ENCODE data around the gene BMP6.
"Not testable (repeated sequence)": the region's sequence is repeated elsewhere in the genome, so short reads cannot be mapped to it uniquely, and the experiment has no call there.

BMP6 gene

DNA sequence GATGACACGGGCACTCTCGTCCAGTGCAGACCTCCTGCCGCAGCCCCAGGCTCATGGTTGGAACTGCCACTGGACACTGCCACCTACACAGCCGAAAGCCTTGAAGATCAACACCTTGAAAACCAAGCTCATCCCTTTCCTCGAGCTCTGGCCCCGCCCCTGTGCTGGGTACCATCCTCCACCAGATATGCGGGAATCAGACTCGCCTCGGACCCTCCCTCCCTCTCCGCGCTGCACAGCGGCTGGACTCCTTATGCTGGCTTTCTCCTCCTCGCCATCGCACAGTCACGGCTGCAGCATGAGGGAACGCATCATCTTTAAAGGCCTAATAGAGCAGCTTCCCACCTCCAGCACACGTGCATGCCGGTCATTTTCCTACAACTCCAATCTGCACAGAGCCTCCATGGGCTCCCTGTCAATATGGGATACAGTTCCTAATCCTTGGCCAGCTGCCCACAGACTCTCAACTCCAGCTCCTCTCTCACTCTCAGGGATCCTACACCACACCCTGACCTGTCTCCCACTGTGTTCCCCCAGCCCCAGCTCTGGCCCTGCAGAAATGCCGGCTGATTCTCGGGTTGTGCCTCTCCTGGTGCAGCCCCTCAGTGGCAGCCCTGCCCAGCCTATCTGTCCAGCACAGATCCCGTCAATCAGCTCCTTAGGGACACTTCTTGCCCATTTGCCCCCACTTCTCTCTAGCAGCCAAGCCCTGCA is 161.5 kb downstream of the BMP6 start:
- no peak for DNase-seq (ENCODE audit: low spot score)

GRCh38 chr6:7888587-7889357 is 162.9 kb downstream of the BMP6 start:
- DNase-seq (ENCODE audit: low spot score), result no peak

GRCh38 chr6:7891078-7891872 is 165.4 kb downstream of the BMP6 start:
- DNase-seq (ENCODE audit: low spot score), result no peak

- not testable (repeated sequence) for DNase-seq (ENCODE audit: low spot score)
Measured at GRCh38 chr6:7892367-7892766, 166.5 kb downstream of the BMP6 start.

DNA sequence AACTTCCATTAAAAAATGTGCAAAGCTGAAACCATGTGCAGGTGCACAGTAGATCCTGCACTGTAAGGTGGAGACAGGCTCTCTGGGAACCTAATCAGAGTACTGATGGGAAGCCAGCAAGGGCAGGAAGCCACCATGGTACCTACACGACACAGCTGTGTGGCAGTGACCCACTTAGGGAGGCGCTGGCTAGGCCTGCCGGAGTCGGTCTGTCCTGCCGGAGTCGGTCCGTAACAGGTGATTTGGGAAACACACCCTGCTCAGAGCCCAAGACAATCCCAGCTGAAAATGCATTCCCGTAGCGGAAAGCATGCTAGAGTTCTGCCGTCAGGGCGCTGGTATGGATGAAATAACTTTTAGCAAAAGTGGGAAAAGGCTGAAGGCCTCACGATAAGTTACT is 167.4 kb downstream of the BMP6 start:
- no peak for DNase-seq (ENCODE audit: low spot score)

GRCh38 chr6:7894262-7895124 is 168.6 kb downstream of the BMP6 start:
- DNase-seq (ENCODE audit: low spot score), result no peak

GRCh38 chr6:7895125-7895423 is 169.2 kb downstream of the BMP6 start:
- DNase-seq (ENCODE audit: low spot score), result no peak

GRCh38 chr6:7896465-7896987 is 170.6 kb downstream of the BMP6 start:
- no peak for DNase-seq (ENCODE audit: low spot score)

DNA sequence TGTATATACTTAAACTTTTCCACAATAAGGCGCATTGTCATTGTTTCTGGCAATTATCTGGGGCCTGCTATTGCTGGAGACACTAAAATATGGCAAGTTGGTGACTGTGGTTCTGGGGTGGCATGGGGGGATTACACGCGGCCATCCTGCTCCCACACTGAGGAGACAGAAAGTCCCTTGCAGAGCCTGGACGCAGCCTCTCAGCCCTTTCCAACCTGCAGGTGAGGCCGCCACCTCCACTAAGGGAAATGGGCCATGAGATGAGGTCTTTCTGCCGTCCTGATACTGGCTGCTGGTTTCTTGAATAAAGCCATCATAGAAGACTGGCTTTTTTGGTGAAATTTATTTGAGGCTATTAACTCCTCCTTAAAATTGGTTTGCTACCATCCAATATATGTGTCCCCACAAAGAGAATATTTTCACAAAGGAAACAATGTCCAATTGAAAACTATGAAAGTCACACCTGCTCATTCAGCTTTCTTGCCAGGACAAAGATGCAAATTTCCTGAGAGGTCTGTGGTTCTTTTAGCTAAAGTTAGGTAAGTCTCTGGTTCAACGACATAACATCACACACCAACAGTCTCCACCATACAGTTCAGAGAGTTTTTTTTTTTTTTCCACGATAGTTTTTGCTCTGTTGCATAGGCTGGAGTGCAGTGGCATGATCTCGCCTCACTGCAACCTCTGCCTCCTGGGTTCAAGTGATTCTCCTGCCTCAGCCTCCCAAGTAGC is 171.7 kb downstream of the BMP6 start:
- DNase-seq (ENCODE audit: low spot score), result no peak

GRCh38 chr6:7898193-7898586 is 172.3 kb downstream of the BMP6 start:
- DNase-seq (ENCODE audit: low spot score), result not testable (repeated sequence)

- DNase-seq (ENCODE audit: low spot score), result peak; percentile 20
Measured at GRCh38 chr6:7899101-7899888, 173.4 kb downstream of the BMP6 start.

DNA sequence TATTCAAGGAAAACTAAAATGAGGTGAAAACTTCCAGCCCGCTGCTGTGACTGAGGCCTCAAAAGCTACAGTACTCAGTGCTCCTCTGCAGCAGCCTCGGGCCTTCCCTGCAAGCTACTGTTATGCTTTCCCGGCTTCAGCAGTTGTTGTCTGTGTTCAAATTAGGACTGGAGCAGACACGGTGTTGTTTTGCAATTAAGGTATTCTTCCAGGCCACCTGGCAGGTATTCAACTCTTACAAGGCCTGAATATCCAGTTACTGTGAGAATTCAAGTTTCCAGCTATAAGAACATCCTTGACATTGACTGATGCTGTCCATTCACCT is 174.0 kb downstream of the BMP6 start:
- no peak for DNase-seq (ENCODE audit: low spot score)

GRCh38 chr6:7900621-7901020 is 174.7 kb downstream of the BMP6 start:
- DNase-seq (ENCODE audit: low spot score), result no peak

DNA sequence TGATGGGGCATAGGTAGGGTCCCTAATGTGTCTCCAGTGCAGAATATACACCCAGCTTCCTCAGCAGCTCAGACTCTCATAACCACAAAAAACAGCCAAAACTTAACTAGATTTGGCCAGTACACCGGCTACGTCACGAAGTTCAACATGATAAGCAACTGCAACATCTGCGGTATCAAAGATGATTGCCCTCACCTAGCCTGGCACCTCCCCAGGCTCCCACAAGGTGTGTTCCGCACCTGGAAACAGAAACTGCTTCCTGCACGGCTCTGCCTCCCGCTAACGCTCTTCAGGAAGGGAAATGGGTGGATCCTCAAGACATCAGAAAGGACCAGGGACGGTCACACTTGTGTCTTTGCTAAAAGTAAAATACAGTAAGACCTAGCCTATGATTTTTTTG is 175.2 kb downstream of the BMP6 start:
- no peak for DNase-seq (ENCODE audit: low spot score)

DNA sequence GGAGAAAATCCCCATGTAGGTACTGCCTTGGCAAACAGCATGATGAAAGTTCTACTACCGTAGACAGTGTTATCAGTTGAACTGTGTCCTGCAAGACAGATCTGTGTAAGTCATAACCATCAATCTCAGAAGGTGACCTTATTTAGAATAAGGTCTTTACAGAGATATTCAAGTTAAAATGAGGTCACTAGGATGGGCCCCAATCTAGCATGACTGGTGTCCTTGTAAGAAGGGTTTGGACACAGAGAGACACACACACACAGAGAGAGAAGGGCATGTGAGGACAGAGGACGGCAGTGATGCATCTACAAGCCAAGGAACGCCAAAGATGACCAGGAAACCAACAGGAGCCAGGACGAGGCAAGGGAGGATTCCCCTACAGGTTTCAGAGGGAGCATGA is 175.9 kb downstream of the BMP6 start:
- DNase-seq (ENCODE audit: low spot score), result no peak

GRCh38 chr6:7902221-7902620 is 176.3 kb downstream of the BMP6 start:
- DNase-seq (ENCODE audit: low spot score), result no peak

DNA sequence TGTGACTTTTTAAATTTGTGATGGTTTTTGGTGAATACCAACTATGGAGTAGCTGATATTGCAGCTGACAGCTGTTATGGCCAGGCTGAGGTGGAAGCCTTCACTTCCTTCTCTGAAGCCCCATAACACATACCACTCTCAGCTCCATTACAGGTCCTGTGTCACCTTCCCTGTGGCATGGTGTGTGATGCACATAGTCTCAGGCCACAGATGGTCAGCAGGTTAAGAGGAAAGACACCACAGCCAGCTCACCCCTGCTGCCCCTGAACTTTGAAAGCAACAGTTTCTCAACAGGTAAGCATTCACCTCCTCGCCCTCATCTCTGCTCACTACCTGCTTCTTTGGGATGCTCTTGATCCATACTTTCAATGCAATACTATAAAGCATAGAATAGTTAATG is 177.0 kb downstream of the BMP6 start:
- DNase-seq (ENCODE audit: low spot score), result no peak

DNA sequence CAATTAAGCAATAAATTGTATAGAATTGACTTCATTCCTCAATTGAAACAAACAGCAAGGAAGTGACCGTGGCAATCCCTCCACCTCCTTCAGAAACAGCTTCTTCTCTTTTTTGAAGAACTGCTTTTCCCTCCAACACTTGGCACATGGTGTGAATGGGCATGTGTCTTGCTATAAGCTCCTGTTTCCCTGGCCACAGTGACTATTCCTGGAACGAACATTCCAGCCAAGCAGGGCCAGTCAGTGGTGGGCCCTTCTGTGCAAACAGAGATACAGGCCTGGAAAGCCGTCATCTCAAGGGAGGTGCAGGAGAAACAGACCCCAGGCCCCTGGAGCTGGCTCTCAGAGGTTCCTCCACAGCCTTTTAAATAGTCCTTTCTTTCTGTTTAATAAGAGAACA is 177.8 kb downstream of the BMP6 start:
- DNase-seq (ENCODE audit: low spot score), result no peak

GRCh38 chr6:7904654-7905319 is 178.9 kb downstream of the BMP6 start:
- no peak for DNase-seq (ENCODE audit: low spot score)

DNA sequence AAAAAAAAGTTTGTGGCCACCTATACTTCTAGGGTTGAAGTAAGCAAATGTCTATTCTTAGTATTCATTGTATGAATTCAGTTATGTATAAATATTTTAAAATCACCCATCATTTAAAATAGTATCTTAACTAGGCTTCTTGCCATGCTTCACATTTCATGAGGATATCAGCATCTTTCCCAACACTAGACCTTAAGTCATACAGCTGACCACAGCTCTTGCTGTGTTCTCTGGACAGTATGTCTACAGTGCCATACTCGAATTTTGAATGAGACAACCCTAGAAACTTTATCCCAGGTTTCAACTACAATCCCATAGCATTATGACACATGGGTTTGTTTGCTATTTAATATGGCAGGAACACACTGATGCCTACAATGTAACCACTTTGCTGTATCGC is 179.5 kb downstream of the BMP6 start:
- no peak for DNase-seq (ENCODE audit: low spot score)

Measured in Ammon's horn (tissue), 1 donor.